ENCODE data around the gene SLC7A6. TPM values are rescaled to one million over a fixed set of nuclear protein-coding genes. Genes with fewer than 3 reads are reported as not detected.

The SLC7A6 gene
- total and polyA plus RNA-seq, 2 of the 8 experiments (the other 6 are each of a cell fraction or from before 2014, with no cell fraction given) = 28.0 to 37.8 TPM

GRCh38 chr16:68238029-68238345 is 26.3 kb upstream of the SLC7A6 start:
- peak overlapping the region; percentile 84 for H4K5ac ChIP-seq (ENCODE audit: insufficient read length, low read depth, low read length)
- peak overlapping the region; percentile 72 for H4K8ac ChIP-seq (ENCODE audit: extremely low read depth, insufficient read depth, low read length)
- FAIRE-seq (no peak), DNase-seq (ENCODE audit: low read depth in 1 of 2, low spot score in 2 of 2) (no peak)
- H2BK12ac ChIP-seq (ENCODE audit: low read depth, low read length) = peak overlapping the region; percentile 97
- 30% methylated on average over 20 of the region's 20 CpGs; no CpG with 5 or more reads in 1 of the 2 experiments for WGBS, 2 experiments (ENCODE audit: extremely low coverage in 1 of 2, insufficient coverage in 1 of 2, insufficient read length in 1 of 2, insufficient replicate concordance in 2 of 2, low coverage in 1 of 2, low lambda C conversion rate in 2 of 2, missing lambda C conversion rate in 1 of 2)
- peak overlapping the region; percentile 84 for H3K27ac ChIP-seq (ENCODE audit: low read depth, low read length)
- no peak overlapping the region for H3K14ac ChIP-seq (ENCODE audit: insufficient read length)
- peak overlapping the region; percentile 92 to 99 for H3K4me2 ChIP-seq (ENCODE audit: insufficient read depth in 1 of 2, low read depth in 2 of 2, low read length in 2 of 2)
- H2BK120ac ChIP-seq (replicated peaks; ENCODE audit: low read depth, low read length) = peak overlapping the region; percentile 80
- H2AFZ ChIP-seq (ENCODE audit: low read length) = no peak overlapping the region
- H4K20me1 ChIP-seq (replicated peaks in 1 of 2; ENCODE audit: control insufficient read depth in 1 of 2, insufficient read depth in 2 of 2, low read length in 2 of 2) = peaks cover 15 to 20% of the 10 kb centered on the region in 2 experiments
- H3K4me3 ChIP-seq (ENCODE audit: extremely low read depth in 1 of 4, insufficient read depth in 2 of 4, low read depth in 3 of 4, low read length in 4 of 4) = peak overlapping the region; percentile 34 to 84 (median 51); a peak in 7 of 8 replicates
- H3K56ac ChIP-seq (replicated peaks; ENCODE audit: insufficient read length, low read depth, low read length) = peak overlapping the region; percentile 36
- H3K18ac ChIP-seq (ENCODE audit: extremely low read depth, low read length) = peak overlapping the region; percentile 96
- H3K36me3 ChIP-seq (ENCODE audit: control insufficient read depth in 2 of 4, insufficient read depth in 4 of 4, low read length in 3 of 4) = peaks cover 0 to 4% (median 0%) of the 10 kb centered on the region in 4 experiments; a peak in 3 of 8 replicates
- peaks cover 5 to 19% of the 10 kb centered on the region in 2 experiments for H3K79me2 ChIP-seq (ENCODE audit: control insufficient read depth in 1 of 2, insufficient read depth in 2 of 2, low read length in 2 of 2)
- H2AK5ac ChIP-seq (ENCODE audit: low read depth, low read length) = peak overlapping the region; percentile 76; the same call in 1 of the 2 replicates
- peak overlapping the region in 2 of 4 experiments; percentile 30 to 68; a peak in 4 of 7 replicates for H3K9ac ChIP-seq (replicated peaks in 1 of 4; ENCODE audit: extremely low read depth in 1 of 4, low read depth in 3 of 4, low read length in 3 of 4)
- no peaks in the 10 kb centered on the region; a peak in 1 of 7 replicates for H3K27me3 ChIP-seq (replicated peaks in 1 of 4; ENCODE audit: control insufficient read depth in 3 of 4, extremely low read depth in 1 of 4, insufficient read depth in 3 of 4, low read length in 3 of 4)
- ChIA-PET CTCF (ENCODE audit: partially characterized antibody) (interaction anchor here (2.3 to 4.0 kb wide), 3 partner anchors 24 to 144 kb away, joined by 10 to 23 read pairs (median 11); partner anchors contain the start of gene SLC7A6), POLR2A (ENCODE audit: partially characterized antibody) (interaction anchor here (0.6 to 5.9 kb wide), 11 partner anchors 10 to 422 kb away, joined by 3 to 61 read pairs (median 4); partner anchors contain the start of genes NFATC3, PRMT7, SLC7A6 and SLC7A6OS)
- no peak overlapping the region for H3K23ac ChIP-seq (ENCODE audit: insufficient read length)
- H2BK5ac ChIP-seq (ENCODE audit: low read depth, low read length) = peak overlapping the region; percentile 90
- no peak overlapping the region for H2BK20ac ChIP-seq (ENCODE audit: low read length)
- H2BK15ac ChIP-seq (ENCODE audit: low read length) = peak overlapping the region; percentile 98; the same call in 1 of the 2 replicates
- H3K23me2 ChIP-seq (ENCODE audit: low read depth, low read length) = peaks cover 22% of the 10 kb centered on the region
- peaks cover 5% of the 10 kb centered on the region; the same call in 1 of the 2 replicates for H3K79me1 ChIP-seq (ENCODE audit: low read depth, low read length)
- H4K91ac ChIP-seq (replicated peaks; ENCODE audit: insufficient read length, low read length) = peak overlapping the region; percentile 94
- H3K4ac ChIP-seq (replicated peaks; ENCODE audit: insufficient read length, low read depth, low read length) = peak overlapping the region; percentile 94
- H3K4me1 ChIP-seq (replicated peaks in 1 of 4; ENCODE audit: control insufficient read depth in 3 of 4, insufficient read depth in 4 of 4, low read length in 3 of 4) = peaks cover 0 to 28% (median 20%) of the 10 kb centered on the region in 4 experiments; a peak in 5 of 7 replicates
- H3K9me3 ChIP-seq (ENCODE audit: insufficient read depth in 2 of 2, low read depth in 1 of 2, low read length in 1 of 2) = no peaks in the 10 kb centered on the region
- no peak for TF ChIP-seq SIRT6 (IDR thresholded peaks at IDR 0.05; ENCODE audit: low read length)
